Peyer's patch (tissue), 4 donors: ENCODE data around the gene ABCA13.

Source experiments
- POLR2A ChIP-seq, 2 donors: fragments of 450-650 bp; IDR thresholded peaks; one replicate each; pipeline ENCODE4 v1.5.1; 2017; ENCODE audit warnings: antibody characterized with exemption in 2 of 2, mild to moderate bottlenecking in 2 of 2, moderate library complexity in 2 of 2
- TF ChIP-seq, protein P1 (sequence below), 6 experiments: fragments of 450-650 bp in 4 of 6; fragments of 200-600 bp in 2 of 6; sonication (generic) in 1 of 6; IDR thresholded peaks; one replicate each; pipeline ENCODE4 v1.5.1; 2017 to 2019; ENCODE audit warnings: antibody characterized with exemption in 6 of 6, mild to moderate bottlenecking in 3 of 6, moderate library complexity in 1 of 6

DNA sequence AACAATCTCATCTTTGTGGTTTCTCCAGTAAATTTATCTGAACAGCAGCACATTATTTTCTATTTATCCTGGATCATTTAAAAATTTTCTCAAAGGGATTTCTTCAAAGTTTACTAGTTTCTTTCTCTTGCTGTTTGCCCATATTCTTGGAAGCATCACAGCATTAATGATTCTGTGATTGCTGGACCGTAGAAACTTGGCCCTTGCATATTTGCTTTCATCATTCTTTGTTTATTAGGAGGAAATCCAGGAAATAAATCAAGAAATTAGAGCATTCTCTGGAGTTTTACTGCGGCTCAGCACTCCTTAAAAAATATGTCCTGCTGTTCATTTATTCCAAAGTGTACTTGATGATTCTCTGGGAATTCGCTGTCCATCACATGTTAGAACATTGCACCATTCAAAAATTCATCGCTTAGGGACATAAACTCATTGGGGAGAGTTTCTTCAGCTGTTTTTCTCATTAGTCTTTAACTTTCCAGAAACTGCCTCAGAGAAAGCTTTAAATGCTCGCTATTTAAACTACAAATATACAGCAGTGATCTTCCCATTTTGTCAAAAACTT, 489.1 kb downstream of the ABCA13 start:
- TF ChIP-seq, protein P1, sequence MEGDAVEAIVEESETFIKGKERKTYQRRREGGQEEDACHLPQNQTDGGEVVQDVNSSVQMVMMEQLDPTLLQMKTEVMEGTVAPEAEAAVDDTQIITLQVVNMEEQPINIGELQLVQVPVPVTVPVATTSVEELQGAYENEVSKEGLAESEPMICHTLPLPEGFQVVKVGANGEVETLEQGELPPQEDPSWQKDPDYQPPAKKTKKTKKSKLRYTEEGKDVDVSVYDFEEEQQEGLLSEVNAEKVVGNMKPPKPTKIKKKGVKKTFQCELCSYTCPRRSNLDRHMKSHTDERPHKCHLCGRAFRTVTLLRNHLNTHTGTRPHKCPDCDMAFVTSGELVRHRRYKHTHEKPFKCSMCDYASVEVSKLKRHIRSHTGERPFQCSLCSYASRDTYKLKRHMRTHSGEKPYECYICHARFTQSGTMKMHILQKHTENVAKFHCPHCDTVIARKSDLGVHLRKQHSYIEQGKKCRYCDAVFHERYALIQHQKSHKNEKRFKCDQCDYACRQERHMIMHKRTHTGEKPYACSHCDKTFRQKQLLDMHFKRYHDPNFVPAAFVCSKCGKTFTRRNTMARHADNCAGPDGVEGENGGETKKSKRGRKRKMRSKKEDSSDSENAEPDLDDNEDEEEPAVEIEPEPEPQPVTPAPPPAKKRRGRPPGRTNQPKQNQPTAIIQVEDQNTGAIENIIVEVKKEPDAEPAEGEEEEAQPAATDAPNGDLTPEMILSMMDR (IDR thresholded peaks at IDR 0.05), result no peak
- no peak for TF ChIP-seq POLR2A (IDR thresholded peaks at IDR 0.05)
